HG02840 (cell line): ENCODE data around the gene HIP1R.
"Not testable (repeated sequence)": the region's sequence is repeated elsewhere in the genome, so short reads cannot be mapped to it uniquely, and the experiment has no call there.

Experiments used
- ATAC-seq: cut with Tn5 transposase; IDR thresholded peaks from one replicate; pipeline ENCODE4 v1.9.1; 2021; ENCODE audit warnings: mild to moderate bottlenecking, moderate library complexity, moderate number of reproducible peaks; ENCODE audit not compliant: unreplicated experiment, low FRiP score

Gene HIP1R, protein sequence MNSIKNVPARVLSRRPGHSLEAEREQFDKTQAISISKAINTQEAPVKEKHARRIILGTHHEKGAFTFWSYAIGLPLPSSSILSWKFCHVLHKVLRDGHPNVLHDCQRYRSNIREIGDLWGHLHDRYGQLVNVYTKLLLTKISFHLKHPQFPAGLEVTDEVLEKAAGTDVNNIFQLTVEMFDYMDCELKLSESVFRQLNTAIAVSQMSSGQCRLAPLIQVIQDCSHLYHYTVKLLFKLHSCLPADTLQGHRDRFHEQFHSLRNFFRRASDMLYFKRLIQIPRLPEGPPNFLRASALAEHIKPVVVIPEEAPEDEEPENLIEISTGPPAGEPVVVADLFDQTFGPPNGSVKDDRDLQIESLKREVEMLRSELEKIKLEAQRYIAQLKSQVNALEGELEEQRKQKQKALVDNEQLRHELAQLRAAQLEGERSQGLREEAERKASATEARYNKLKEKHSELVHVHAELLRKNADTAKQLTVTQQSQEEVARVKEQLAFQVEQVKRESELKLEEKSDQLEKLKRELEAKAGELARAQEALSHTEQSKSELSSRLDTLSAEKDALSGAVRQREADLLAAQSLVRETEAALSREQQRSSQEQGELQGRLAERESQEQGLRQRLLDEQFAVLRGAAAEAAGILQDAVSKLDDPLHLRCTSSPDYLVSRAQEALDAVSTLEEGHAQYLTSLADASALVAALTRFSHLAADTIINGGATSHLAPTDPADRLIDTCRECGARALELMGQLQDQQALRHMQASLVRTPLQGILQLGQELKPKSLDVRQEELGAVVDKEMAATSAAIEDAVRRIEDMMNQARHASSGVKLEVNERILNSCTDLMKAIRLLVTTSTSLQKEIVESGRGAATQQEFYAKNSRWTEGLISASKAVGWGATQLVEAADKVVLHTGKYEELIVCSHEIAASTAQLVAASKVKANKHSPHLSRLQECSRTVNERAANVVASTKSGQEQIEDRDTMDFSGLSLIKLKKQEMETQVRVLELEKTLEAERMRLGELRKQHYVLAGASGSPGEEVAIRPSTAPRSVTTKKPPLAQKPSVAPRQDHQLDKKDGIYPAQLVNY

DNA sequence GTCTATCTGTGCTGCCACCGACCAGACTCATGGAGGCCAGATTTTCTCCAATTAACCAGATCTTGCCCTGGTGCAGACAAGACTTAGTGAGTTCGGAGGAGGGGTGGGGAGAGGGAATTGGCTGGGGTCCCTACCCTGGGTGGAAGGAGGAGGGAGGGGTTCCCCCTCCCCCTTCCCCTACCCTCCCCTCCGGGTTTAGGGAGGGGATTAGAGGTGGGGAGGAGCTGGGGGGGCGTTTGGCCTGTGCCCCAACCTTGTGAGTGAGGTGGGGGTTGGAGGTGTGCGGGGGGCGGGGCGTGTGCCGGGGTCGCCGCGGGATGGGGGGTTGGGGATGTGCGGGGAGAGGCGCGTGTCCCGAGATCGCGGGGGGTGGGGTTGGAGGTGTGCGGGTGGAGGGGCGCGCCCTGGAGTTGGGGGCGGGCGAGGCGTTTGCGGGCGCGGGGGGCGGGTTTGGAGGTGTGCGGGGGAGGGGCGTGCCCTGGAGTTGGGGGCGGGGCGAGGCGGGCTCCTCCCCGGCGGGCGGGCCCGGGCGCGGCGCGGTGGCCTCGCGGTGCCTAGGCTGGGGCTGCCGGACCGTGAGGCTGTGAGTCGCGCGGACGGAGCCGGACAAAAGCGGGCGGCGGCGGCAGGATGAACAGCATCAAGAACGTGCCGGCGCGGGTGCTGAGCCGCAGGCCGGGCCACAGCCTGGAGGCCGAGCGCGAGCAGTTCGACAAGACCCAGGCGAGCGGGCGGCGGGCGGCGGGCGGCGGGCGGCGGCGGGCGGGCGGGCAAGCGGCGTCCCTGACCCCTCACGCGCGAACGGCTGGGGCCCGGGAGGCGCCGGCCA, at the start of gene HIP1R:
HIP1R (plus strand) TSS at position 537 of the 829 bp plus-strand sequence; CDS start at position 631, 94 bp downstream.
- no peak for ATAC-seq

DNA sequence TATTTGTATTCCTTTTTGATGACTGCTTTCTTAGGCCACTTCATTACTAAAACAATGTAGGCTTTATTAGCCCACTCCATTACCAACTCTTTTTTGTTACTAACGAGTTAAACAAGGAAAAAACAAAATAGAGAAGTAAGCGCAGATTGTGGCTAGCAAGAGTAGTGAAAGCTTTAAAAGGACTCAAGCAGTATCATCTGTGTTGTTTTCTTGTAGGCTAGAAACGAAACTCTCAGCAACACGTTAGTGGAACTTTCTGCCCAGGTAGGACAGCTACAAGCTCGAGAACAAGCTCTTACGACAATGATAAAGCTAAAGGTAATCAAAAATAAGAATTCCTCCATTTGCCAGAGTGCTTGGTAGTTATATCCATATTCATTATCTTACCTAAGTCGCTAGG, 49.8 kb upstream of the HIP1R start:
- no peak for ATAC-seq

DNA sequence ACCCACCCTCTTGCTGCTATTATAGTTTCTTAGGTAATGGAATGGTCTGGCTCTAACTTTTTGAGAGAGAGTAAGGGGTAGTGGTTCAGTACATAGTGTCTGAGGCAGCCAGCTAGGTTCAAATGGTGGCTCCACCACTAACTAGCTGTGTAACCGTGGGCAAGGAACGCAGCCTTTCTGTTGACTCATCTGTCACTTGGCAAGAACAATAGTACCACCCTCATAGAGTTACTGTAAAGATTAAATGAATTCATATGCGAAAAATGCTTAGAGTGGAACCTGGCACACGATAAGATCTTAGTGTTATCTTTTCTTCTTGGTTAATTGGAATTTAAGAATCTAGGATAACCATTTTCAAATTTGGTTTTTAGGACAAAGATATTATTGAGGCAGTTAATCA, 46.9 kb upstream of the HIP1R start:
- no peak for ATAC-seq

DNA sequence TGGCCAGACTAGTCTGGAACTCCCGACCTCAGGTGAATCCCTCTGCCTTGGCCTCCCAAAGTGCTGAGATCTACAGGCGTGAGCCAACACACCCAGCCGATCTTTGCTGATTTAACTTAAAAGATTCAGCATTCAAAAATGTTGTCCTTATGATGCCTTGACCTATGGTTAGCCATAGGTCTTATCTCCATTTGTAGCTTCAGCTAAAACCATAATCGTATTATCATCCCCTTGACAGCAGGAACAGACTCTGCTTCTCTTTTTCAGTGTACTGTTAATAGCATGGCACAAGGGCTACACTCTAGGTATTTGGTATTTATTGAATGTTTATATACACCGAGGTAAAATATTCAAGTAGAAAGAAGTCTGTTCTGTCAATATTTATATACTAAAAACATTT, 45.6 kb upstream of the HIP1R start:
- no peak for ATAC-seq

DNA sequence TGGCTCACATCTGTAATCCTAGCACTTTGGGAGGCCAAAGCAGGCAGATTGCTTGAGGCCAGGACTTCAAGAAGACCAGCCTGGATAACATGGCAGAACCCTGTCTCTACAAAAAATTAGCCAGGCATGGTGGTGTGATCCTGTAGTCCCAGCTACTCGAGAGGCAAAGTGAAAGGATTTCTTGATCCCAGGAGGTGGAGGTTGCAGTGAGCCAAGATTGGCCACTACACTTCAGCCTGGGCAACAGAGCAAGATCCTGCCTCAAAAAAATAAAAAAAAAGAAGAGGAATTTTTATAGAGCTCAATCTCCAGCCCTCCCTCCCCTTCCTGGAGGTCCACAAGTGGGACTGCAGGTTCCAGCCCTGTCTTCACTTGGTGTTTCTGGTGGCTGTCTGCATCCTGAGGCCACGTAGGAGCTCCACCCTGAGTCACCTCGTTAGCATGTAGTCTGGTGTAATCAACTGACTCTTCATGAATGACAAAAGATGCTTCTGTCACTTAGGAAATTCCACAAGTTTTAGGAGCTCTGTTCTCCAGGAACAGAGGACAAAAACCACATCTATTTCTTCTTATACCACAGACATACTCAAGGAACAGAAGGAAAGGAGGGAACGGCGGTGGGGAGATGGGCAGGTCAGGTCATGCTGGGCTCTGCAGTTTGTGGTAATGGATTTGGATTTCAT, 44.7 kb upstream of the HIP1R start:
- ATAC-seq: no peak

DNA sequence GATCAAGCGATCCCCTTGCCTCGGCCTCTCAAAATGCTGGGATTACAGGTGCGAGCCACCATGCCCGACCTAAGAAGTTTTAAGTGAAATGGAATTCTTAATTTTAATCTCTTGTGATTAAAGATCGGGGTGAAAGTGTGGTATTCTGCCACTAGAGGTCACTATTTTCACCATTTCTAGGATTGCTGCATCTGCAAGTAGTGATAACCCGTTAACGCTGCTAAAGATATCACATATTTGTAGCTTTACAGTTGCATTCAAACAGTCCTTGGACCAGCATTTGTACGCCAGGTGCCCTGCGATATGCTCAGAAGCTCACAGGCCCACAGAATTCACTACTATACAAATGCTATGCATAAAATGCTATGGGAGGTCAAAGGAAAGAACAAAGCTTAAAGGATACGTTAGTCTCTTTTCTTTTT, 41.6 kb upstream of the HIP1R start:
- no peak for ATAC-seq

DNA sequence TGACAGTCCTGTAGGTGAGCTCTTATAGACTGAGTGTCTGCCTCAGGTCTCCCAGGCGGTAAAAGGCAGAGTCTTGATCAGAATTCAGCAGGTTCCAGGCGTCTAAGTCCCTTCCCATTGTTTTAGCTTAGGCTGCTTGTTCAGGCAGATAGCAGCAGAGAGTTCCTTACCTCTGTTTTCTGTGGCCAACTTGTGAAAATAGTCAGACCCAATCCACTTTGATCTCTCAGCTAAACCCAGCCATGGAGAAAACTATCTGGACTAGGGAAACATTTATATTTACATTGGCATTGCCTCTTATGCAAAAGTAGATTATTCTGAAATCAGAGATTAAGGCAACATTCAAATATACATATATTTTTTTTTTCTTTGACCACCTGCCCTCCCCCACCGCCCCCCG, 39.5 kb upstream of the HIP1R start:
- no peak for ATAC-seq

DNA sequence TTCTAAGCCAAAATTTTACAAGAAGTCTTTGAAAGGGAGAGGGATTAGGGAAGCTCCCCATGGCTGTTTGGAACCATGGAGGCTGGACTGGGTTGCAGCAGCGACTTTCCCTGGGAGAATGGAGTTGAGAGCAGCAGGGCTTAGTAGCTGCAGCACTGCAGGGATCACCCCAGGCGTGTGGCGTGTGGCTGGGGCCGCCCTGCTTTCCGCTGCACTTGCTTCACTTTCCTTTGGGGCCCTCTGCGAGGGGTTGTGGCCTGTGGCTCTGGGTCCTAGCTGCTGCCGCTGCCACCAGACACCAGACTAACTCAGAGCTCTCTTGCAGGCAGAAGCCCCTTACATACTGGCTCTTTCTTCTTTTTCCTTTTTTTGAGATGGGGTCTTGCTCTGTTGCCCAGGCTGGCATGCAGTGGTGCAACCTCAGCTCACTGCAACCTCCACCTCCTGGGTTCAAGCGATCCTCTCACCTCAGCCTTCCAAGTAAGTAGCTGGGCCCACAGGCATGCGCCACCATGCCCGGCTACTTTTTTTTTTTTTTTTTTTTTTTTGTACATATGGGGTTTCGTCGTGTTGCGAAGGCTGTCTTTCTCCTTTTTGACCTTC, 35.5 kb upstream of the HIP1R start:
- no peak for ATAC-seq

DNA sequence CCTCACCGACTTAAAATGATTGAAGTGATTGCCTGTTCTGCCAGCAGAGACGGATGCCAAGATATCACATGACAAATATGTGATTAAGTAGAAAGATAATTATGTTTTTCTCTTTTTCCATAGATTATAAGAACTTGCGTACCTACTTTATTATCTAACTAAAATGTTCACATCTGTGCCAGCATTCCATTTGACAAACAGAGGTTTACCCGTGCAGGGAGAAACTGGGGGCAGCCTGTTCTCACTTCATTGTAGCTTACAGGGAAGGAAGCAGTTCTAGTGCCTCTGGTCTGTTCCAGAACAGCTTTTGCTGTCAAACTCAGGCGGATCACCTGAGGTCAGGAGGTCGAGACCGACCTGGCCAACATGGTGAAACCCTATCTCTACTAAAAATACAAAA, 31.3 kb upstream of the HIP1R start:
- no peak for ATAC-seq

DNA sequence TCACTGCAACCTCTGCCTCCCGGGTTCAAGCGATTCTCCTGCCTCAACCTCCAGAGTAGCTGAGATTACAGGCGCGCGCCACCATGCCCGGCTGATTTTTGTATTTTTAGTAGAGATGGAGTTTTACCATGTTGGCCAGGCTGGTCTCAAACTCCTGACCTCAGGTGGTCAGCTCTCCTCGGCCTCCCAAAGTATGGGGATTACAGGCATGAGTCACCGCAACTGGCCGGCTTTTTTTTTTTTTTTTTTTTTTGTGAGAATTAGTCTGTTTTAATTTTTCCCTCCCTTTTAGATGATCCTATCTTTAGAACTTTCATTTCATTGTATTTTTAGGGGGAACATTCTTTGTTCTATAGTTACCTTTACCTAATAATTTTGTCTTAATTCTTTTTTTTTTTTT, 30.3 kb upstream of the HIP1R start:
- not testable (repeated sequence) for ATAC-seq

DNA sequence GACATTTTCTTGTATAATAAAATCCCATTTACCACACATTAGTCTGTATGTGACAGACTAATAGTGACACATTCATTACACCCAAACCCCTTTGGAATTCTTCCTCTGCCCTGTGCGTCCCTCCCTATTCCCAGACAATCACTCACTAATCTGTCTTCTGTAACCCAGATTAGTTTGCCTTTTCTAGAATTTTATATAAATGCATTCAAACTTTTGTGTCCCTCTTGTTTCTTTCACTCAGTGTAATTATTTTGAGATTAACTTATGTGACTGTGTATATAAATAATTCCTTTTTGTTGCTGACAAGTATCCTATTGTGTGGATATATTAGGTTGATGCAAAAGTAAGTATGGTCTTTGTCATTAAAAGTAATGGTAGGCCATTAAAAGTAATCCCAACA, 27.6 kb upstream of the HIP1R start:
- ATAC-seq: no peak

DNA sequence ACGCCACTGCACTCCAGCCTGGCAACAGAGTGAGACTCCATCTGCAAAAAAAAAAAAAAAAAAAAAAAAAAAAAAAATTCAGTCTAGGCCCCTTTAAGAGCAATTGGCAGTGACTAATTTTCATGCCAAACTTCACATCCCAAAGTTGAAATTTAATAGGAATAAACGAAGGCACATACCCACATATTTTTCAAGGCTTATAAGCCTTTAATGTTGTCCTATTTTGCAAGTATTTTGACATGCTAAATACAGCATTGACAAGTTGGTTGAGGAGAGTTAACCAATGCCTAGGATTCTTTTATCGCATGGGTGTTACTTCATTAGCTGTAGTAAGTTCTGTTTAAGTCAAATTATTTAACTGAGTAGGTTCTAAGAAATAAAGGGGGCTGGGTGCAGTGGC, 23.5 kb upstream of the HIP1R start:
- no peak for ATAC-seq

DNA sequence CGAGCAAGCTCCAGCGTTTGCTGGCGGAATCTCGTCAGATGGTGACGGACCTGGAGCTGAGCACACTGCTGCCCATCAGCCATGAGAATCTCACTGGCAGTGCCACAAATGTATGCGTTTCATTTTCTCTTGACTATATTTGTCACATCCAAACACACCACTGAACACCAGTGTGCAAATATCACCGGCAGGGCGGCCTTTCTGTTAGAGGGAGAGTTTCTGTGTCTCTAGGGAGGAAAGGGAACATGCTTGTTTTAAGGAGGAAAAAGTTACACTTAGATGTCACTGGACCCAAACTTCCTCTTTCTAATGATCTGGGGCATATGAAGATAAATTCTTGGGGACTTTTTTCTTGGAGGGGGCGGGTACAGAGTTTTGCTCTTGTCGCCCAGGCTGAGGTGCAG, 21.9 kb upstream of the HIP1R start:
- ATAC-seq: no peak

DNA sequence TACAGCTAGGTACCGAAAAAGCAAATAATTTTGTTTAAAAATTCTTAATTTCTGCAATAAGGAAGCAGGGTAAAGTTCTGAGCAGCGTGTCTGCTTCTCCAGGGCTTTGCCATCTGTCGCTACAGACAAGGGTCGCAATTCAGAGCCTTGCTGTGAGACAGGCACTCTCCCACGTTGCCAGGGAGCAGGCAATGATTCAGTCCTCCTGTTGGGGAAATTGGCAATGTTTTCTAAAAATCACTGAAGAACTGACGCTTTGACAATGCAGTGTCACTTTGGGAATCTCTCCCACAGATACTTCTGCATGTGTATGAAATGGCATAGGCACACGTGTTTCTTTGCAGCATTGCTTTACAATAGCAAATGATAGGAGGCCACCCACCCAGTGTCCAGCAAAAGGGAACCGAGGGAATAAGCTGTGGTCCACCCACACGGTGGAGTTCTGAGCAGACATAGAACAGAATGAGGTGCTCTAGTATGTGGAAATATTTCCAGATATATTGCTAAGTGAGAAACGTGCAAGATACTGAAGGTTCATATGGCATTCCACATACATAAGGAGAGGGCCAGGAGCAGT, 16.0 kb upstream of the HIP1R start:
- ATAC-seq: no peak

DNA sequence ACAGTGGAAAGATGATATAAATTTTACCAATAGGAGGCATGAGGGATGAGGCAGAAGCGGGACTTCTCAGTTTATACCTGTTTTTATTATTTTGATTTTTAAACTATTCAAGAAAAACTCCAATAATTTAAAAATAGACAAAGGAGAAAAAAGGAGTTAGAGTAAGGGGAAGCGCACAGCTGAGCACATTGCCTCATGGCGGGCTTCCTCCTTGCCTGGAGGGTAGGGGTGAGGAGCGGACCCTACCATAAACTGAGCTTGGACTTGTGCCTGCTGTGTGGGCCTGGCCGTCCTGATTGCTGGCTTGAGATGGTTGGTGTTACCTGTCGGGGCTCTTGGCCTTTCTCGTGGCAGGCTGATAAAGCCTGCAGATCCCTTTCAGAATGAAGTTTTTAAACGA, 15.1 kb upstream of the HIP1R start:
- no peak for ATAC-seq

DNA sequence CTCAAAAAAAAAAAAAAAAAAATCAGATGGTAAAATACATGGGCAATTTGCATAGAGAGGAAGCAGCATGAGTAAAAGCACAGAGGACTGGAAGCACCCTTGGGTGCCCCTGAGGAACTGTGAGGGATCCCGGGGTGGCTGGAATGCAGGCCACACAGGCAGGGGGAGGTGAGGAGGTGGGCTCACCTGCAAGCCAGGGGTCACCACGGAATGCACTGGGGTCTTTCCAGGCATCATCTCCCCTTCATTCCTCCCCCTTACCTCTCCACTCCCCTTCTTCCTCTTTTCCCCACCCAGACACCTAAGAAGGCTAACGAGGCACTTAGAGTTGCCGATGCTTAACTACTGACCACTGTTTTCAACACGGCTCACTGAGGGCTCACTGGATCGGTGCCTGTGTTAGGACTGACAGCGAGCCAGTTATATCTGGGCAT, 14.4 kb upstream of the HIP1R start:
- no peak for ATAC-seq

DNA sequence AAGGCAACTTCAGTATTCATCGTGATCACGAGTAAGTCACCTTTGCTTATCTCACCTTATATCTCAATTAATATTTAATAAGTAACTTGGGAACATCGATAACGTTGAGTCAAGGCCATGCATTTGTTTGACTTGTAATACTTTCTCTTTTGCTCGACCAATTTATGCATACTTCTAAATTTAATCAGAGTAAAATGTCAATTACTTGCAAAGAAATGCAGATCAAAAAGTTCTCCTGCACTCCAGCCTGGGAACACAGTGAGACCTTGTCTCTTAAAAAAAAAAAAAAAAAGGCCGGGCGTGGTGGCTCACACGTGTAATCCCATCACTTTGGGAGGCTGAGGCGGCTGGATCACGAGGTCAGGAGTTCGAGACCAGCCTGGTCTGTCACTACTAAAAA, 11.8 kb upstream of the HIP1R start:
- ATAC-seq: no peak

DNA sequence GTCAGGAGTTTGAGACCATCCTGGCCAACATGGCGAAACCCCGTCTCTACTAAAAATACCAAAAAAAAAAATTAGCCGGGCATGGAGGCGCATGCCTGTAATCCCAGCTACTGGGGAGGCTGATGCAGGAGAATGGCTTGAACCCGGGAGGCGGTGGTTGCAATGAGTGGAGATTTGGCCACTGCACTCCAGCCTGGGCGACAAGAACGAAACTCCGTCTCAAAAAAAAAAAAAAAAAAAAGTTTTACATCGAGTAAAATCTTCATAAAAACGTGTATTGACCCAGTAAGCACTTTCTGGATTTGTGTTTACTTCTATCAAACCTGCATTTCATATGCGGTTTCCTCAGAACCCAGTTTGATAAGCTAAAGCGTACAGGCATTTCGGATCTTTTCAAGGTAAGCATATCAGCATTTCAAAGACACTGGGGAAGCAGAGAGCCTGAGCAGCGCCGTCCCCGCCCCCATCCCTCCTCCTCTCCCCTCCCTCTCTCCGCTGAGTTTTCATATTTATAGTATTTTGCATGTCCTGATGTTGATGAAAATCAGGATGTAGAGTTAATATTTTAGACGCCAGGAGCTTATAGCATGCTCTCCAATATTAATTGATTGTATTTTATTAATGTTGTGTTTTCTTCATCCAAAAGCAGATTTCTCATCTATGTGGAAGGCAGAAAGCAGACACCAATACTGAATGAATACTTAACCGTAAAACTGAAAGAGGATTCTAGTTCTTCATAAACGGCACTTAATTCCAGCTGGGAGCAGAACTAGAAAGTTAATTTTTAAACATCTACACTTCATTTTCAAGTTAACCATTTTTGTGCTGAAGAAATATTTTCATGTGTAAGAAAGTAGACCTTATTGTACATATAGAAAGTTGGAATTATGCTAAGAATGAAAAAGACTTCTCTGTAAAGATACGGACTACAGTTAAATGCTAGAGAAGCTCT, 9.2 kb upstream of the HIP1R start:
- no peak for ATAC-seq
